Measurements from ENCODE around the gene GLI1.
A peak's percentile ranks its signal among the peaks of the same experiment; 100 is the strongest.

Gene GLI1

DNA sequence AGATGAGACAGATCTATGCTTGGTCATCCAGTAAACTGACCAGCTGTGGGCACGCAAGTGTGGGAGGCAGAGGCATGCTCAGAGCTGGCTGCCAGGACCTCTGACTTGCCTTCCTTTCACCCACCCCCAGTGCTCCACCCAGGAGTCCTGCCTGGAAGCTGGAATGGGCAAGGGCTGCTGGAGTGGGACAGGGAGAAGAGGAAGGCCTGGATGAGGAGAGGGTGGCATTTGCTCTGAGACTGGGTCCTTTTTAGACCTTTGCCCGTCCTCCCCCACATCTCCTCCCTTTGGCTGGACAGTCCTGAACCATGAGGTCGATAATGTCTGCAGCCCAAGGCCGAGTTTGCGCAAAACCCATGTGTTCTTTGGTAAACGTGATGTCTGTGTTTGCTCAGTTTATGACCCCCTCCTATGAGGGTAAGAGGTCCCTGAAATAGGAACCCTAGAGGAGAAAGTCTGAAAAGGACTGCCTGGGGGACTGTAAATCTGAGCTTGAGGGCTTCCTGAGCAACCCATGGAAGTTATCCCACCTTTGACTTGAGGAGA is 8.3 kb upstream of the GLI1 start:
- DNase-seq, result no peak
- Mint-ChIP-seq H3K27ac (no peak overlapping the region), H3K36me3 (ENCODE audit: low read depth) (no peaks in the 10 kb centered on the region), H3K27me3 (peaks cover 3% of the 10 kb centered on the region), H3K4me1 (ENCODE audit: low read depth) (peaks cover 31% of the 10 kb centered on the region), H3K9me3 (no peaks in the 10 kb centered on the region), H3K4me3 (no peak overlapping the region)

DNA sequence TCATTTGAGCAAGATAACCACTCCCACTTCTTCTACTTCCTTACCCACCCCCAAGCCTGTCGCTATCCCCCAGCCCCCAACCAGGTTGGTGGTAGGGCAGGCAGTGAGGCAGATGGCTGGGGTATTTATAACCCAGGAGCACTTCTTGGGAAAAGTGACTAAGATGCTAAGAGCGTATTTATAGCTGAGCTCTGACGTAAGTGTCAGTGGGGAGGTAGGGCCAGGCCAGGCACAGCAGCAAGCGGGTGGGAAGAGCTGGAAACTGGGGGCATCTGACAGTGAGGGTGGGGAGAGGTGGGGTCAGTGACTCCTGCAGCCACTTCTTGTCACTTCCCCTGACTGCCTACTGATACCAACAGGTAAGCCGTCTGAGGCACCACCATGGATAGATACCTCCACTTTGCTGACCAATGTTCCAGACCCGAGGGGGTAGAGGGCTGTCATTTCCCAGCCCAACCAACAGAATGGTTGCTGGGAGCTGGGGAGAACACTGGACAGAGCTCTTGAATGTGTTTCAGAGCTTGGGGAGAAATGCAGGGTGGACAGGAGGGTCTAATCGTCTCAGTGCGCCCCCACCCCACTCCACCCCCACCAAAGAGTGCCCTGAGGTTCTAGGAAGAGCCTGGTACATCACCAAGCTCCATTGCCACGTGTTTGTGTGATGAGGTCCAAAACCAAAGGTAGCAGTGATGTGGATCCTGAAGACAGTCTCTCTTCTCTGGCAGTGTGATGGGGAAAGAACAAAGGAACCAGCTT is 7.2 kb upstream of the GLI1 start:
- Mint-ChIP-seq H3K4me3 (peak overlapping the region; percentile 28), H3K4me1 (ENCODE audit: low read depth) (peaks cover 32% of the 10 kb centered on the region), H3K27me3 (peaks cover 3% of the 10 kb centered on the region), H3K27ac (peak overlapping the region; percentile 71), H3K36me3 (ENCODE audit: low read depth) (no peaks in the 10 kb centered on the region), H3K9me3 (no peaks in the 10 kb centered on the region)
- no peak for DNase-seq

DNA sequence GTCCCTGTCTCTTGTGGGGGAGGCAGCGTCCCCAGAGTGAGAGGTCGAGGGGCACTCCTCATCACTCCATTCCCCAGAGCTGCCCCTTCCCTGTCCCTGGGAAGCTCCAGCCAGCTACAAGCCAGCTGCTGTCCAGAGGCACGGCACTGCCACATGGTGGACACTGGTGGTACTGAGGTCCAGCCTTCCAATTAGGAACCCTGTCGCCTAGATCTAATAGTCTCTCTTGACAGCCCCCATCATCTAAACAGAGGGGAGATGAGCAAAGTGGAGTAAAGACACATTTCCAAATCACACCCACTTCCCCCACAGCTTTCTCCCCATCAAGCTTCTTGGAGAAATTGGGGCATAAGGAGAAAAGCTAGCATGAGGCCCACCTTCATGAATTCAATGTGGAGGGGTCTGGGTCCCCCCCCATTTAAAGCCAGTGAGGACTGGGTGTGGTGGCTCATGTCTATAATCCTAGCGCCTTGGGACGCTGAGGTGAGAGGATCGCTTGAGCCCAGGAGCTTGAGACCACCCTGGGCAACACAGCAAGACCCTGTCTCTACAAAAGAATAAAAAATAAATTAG is 6.6 kb upstream of the GLI1 start:
- peak overlapping the region; percentile 28 for H3K4me3 Mint-ChIP-seq
- H3K4me1 Mint-ChIP-seq (ENCODE audit: low read depth), result peaks cover 34% of the 10 kb centered on the region
- H3K36me3 Mint-ChIP-seq (ENCODE audit: low read depth), result no peaks in the 10 kb centered on the region
- peaks cover 3% of the 10 kb centered on the region for H3K27me3 Mint-ChIP-seq
- peak overlapping the region; percentile 71 for H3K27ac Mint-ChIP-seq
- peak; percentile 68 for DNase-seq
- H3K9me3 Mint-ChIP-seq, result no peaks in the 10 kb centered on the region

DNA sequence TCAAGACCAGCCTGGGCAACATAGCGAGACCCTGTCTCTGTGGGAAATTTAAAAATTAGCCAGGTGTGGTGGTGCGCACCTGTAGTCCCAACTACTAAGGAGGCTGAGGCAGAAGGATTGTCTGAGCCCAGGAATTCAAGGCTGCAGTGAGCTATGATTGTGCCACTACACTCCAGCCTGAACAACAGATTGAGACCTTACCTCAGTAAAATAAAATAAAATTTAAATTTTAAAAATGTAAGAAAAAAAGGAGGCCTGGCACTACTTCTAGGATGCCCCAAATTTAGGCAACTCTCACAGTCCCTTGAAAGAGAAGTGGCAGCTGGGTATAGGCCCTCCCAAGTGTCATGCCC is 5.4 kb upstream of the GLI1 start:
- Mint-ChIP-seq H3K27me3 (peaks cover 3% of the 10 kb centered on the region), H3K4me3 (no peak overlapping the region)

DNA sequence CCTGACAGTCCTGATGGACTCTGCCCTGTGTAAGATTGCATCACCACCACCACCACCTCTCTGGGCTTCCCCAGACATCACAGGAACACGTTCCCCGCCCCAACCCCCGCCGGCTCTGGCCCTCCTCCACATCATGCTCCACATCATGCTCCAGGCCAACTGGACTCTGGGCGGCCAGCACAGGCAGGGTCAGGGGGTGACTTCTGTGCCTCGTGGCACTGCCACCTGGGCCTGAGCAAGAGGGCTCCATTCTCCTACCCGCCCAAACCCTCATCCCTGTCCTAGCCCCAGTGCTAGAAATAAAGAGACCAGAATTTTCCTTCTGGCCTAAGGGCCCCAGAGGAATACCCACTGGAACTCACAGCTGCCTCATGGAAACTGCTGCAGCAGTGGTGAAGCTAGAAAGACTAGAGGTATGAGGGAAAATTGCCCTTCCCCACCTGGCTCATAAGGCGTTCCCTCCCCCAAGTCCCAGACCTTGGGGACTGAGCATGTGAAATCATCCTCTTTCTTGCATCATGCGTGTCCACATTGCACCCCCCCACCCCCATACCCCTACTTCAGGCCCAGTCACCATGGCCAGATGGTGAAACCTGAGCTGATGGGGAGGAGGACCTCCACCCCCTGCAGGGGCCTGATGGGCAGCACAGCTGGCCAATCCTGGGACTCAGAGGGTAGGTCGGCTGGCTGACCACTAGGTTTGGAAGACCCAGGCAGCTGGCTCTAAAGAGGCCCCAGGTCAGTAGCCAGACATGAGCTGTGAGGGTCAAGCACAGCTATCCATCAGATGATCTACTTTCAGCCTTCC is 4.8 kb upstream of the GLI1 start, which contains the start of gene INHBE:
Gene INHBE, plus strand, starts transcription at position 742 of the 808 bp plus-strand sequence. CDS start 230 bp downstream, outside the sequence.
- H3K27me3 Mint-ChIP-seq, result peaks cover 3% of the 10 kb centered on the region
- H3K4me1 Mint-ChIP-seq (ENCODE audit: low read depth), result peaks cover 49% of the 10 kb centered on the region
- peak within 1 kb of the TSS; percentile 76 for H3K4me3 Mint-ChIP-seq
- H3K9me3 Mint-ChIP-seq, result no peaks in the 10 kb centered on the region
- DNase-seq, result no peak
- no peaks in the 10 kb centered on the region for H3K36me3 Mint-ChIP-seq (ENCODE audit: low read depth)
- peak within 1 kb of the TSS; percentile 63 for H3K27ac Mint-ChIP-seq

More for the DNA sequence above, 5.4 kb upstream of the GLI1 start:
- DNase-seq, result no peak
- Mint-ChIP-seq H3K36me3 (ENCODE audit: low read depth) (no peaks in the 10 kb centered on the region), H3K27ac (peak overlapping the region; percentile 63), H3K4me1 (ENCODE audit: low read depth) (peaks cover 44% of the 10 kb centered on the region), H3K9me3 (no peaks in the 10 kb centered on the region)

DNA sequence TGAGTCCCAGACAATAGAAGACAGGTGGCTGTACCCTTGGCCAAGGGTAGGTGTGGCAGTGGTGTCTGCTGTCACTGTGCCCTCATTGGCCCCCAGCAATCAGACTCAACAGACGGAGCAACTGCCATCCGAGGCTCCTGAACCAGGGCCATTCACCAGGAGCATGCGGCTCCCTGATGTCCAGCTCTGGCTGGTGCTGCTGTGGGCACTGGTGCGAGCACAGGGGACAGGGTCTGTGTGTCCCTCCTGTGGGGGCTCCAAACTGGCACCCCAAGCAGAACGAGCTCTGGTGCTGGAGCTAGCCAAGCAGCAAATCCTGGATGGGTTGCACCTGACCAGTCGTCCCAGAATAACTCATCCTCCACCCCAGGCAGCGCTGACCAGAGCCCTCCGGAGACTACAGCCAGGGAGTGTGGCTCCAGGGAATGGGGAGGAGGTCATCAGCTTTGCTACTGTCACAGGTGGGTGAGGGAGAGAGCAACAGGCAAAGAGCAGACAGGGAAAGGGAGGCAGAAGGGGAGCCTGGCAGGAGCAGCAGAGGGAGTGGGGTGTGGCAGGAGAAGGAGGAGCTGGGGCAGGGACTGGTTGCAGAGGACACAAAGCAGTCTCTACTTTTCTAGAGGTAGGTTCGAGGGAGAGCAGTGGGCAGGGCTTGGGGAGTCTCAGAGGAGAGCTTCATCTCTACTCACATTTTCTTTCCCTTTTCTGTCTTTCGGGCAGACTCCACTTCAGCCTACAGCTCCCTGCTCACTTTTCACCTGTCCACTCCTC is 4.0 kb upstream of the GLI1 start:
- DNase-seq, result no peak
- Mint-ChIP-seq H3K4me1 (ENCODE audit: low read depth) (peaks cover 55% of the 10 kb centered on the region), H3K36me3 (ENCODE audit: low read depth) (no peaks in the 10 kb centered on the region), H3K27me3 (peaks cover 7% of the 10 kb centered on the region), H3K9me3 (no peaks in the 10 kb centered on the region), H3K4me3 (peak overlapping the region; percentile 76), H3K27ac (peak overlapping the region; percentile 54)

DNA sequence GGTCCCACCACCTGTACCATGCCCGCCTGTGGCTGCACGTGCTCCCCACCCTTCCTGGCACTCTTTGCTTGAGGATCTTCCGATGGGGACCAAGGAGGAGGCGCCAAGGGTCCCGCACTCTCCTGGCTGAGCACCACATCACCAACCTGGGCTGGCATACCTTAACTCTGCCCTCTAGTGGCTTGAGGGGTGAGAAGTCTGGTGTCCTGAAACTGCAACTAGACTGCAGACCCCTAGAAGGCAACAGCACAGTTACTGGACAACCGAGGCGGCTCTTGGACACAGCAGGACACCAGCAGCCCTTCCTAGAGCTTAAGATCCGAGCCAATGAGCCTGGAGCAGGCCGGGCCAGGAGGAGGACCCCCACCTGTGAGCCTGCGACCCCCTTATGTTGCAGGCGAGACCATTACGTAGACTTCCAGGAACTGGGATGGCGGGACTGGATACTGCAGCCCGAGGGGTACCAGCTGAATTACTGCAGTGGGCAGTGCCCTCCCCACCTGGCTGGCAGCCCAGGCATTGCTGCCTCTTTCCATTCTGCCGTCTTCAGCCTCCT is 3.4 kb upstream of the GLI1 start:
- Mint-ChIP-seq H3K9me3 (no peaks in the 10 kb centered on the region), H3K27me3 (peaks cover 11% of the 10 kb centered on the region), H3K36me3 (ENCODE audit: low read depth) (no peaks in the 10 kb centered on the region), H3K4me1 (ENCODE audit: low read depth) (peaks cover 57% of the 10 kb centered on the region), H3K4me3 (peak overlapping the region; percentile 76), H3K27ac (peak overlapping the region; percentile 54)
- peak; percentile 62 for DNase-seq

DNA sequence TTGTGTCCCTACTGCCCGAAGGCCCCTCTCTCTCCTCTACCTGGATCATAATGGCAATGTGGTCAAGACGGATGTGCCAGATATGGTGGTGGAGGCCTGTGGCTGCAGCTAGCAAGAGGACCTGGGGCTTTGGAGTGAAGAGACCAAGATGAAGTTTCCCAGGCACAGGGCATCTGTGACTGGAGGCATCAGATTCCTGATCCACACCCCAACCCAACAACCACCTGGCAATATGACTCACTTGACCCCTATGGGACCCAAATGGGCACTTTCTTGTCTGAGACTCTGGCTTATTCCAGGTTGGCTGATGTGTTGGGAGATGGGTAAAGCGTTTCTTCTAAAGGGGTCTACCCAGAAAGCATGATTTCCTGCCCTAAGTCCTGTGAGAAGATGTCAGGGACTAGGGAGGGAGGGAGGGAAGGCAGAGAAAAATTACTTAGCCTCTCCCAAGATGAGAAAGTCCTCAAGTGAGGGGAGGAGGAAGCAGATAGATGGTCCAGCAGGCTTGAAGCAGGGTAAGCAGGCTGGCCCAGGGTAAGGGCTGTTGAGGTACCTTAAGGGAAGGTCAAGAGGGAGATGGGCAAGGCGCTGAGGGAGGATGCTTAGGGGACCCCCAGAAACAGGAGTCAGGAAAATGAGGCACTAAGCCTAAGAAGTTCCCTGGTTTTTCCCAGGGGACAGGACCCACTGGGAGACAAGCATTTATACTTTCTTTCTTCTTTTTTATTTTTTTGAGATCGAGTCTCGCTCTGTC is 2.7 kb upstream of the GLI1 start:
- no peaks in the 10 kb centered on the region for H3K36me3 Mint-ChIP-seq (ENCODE audit: low read depth)
- no peaks in the 10 kb centered on the region for H3K9me3 Mint-ChIP-seq
- H3K27ac Mint-ChIP-seq, result no peak overlapping the region
- no peak for DNase-seq
- H3K27me3 Mint-ChIP-seq, result peaks cover 15% of the 10 kb centered on the region
- H3K4me3 Mint-ChIP-seq, result no peak overlapping the region
- peaks cover 61% of the 10 kb centered on the region for H3K4me1 Mint-ChIP-seq (ENCODE audit: low read depth)

DNA sequence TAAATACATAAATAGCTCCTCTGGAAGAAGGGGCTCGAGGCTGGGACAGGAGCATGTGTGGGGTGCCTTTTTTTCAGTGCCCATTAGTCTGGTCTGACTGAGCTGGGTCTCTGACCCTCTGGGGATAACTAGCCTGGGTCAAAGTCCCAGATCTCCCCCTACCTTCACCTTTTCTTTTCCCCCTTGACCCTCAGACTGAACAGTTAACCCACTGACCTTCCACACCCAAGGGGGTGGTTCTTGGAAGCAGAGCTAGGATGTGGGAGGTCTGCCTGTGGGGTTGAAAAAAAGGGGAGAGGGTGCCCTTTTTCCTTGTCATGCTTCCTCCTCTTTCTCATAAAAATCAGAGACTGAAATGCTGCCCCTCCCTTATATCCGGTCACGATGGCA is 925 bp upstream of the GLI1 start:
- H3K9me3 Mint-ChIP-seq, result no peaks in the 10 kb centered on the region
- peaks cover 13% of the 10 kb centered on the region for H3K27me3 Mint-ChIP-seq
- no peak for DNase-seq
- peak overlapping the region; percentile 95 for H3K27ac Mint-ChIP-seq
- H3K36me3 Mint-ChIP-seq (ENCODE audit: low read depth), result peaks cover 2% of the 10 kb centered on the region
- peaks cover 62% of the 10 kb centered on the region for H3K4me1 Mint-ChIP-seq (ENCODE audit: low read depth)
- peak overlapping the region; percentile 90 for H3K4me3 Mint-ChIP-seq

DNA sequence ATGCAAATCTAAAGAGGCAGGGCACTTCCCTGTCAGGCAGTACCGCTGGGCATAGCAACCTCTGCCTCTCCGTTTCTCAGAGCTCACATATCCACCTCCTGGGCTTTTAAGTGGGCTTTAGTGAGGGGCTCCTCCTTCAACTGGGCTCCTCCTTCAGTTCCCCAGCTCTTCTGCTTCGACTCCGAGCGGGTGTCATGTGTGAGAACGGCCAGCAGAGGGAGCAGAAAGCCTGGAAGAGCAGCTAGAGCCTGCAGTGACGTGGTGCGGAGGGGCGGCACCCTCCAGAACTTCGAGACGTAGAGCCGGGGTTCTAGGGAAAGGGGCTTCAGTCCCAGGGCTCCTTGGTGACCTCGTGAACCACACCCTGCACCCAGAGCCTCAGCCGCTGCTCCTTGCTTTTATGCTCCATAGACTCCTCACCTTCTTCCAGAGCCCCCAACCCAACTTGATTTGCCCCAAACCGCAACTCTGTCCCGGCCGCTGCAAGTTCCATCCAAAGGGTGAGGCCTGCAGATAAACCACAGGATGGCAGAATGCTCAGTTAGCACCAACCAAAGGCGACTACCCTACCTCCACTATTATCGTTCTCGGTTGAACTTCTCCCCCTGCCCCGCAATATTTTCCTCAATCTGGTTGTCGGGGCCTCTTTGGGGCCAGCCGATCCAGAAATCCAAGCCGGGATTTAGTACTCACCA is 383 bp upstream of the GLI1 start:
- Mint-ChIP-seq H3K27me3 (peaks cover 13% of the 10 kb centered on the region), H3K36me3 (ENCODE audit: low read depth) (peaks cover 2% of the 10 kb centered on the region), H3K4me3 (peak overlapping the region; percentile 90), H3K9me3 (no peaks in the 10 kb centered on the region), H3K27ac (peak overlapping the region; percentile 95), H3K4me1 (ENCODE audit: low read depth) (peaks cover 66% of the 10 kb centered on the region)
- DNase-seq, result peak; percentile 94

DNA sequence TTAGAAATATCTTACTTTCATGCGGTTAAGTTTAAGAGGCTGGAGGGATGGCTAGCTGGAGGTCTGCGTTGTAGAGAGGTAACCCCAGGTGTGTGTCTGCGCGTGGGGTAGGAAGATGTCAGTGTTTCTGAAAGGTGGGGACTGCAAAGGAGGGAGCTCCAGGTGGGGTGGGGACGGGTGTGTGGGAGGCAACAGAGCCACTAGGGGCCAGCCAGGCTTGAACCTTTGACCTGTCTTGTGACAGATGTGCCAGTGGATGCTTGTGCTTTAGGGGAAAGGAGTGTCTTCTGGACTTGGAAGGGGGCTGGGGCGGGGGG is 841 bp downstream of the GLI1 start:
- peak overlapping the region; percentile 74 for H3K4me3 Mint-ChIP-seq
- no peak overlapping the region for H3K27ac Mint-ChIP-seq
- peaks cover 62% of the 10 kb centered on the region for H3K4me1 Mint-ChIP-seq (ENCODE audit: low read depth)
- H3K27me3 Mint-ChIP-seq, result peaks cover 13% of the 10 kb centered on the region
- no peak for DNase-seq
- peaks cover 2% of the 10 kb centered on the region for H3K36me3 Mint-ChIP-seq (ENCODE audit: low read depth)
- no peaks in the 10 kb centered on the region for H3K9me3 Mint-ChIP-seq

DNA sequence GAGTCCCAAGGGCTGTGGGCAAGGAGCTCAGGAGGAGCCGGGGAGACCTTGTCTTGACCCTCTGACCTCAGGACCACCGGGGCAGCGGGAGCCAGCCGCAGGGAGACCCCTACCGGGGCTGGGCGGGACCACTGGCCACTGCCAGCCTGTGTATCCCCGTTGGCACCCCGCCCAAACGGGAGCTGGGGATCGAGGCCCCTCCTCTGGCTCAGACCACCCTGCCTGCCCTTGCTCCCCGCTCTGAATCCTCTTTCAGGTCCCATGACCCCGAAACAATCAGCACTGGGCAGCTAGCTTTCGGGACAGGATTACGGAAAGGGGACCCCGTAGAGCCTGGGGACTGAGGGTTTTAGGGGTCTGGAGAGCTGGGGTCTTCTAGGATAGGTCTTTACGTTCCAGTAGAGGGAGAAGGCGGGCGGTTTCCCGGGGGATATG is 1.3 kb downstream of the GLI1 start:
- H3K9me3 Mint-ChIP-seq, result no peaks in the 10 kb centered on the region

More for the DNA sequence above, 1.3 kb downstream of the GLI1 start:
- Mint-ChIP-seq H3K4me3 (peak overlapping the region; percentile 84), H3K27ac (no peak overlapping the region), H3K27me3 (peaks cover 13% of the 10 kb centered on the region), H3K36me3 (ENCODE audit: low read depth) (peaks cover 2% of the 10 kb centered on the region), H3K4me1 (ENCODE audit: low read depth) (peaks cover 58% of the 10 kb centered on the region)
- DNase-seq, result no peak
